ENCODE data around the gene KRT77.

DNA sequence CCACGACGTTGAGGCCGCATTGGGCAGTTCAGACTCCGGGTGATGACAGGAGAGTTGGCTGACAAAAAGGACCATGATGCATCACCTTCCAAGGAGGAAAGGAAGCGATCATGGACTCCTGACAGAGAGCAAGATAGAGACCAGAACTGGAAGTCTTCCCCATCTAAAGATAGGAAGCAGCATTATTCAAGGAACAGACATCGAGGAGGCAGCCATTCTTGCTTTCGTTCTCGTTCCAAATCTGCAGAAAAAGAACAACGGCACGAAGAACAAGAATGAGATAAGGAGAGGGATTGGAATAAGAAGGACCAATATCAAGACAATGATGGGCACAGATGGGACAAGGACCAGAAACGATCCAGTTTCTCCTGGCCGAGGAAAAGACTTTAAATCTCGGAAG, 27.1 kb upstream of the KRT77 start:
- TF ChIP-seq, protein P1, sequence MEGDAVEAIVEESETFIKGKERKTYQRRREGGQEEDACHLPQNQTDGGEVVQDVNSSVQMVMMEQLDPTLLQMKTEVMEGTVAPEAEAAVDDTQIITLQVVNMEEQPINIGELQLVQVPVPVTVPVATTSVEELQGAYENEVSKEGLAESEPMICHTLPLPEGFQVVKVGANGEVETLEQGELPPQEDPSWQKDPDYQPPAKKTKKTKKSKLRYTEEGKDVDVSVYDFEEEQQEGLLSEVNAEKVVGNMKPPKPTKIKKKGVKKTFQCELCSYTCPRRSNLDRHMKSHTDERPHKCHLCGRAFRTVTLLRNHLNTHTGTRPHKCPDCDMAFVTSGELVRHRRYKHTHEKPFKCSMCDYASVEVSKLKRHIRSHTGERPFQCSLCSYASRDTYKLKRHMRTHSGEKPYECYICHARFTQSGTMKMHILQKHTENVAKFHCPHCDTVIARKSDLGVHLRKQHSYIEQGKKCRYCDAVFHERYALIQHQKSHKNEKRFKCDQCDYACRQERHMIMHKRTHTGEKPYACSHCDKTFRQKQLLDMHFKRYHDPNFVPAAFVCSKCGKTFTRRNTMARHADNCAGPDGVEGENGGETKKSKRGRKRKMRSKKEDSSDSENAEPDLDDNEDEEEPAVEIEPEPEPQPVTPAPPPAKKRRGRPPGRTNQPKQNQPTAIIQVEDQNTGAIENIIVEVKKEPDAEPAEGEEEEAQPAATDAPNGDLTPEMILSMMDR (tag by site-specific recombination; IDR thresholded peaks at IDR 0.05), result no peak
- TF ChIP-seq ZNF274 (IDR thresholded peaks at IDR 0.05; ENCODE audit: low read length), result no peak
- TF ChIP-seq ZNF274 (tag by site-specific recombination; IDR thresholded peaks at IDR 0.05; ENCODE audit: borderline replicate concordance), result no peak
- TF ChIP-seq ZNF24 (tag by site-specific recombination; IDR thresholded peaks at IDR 0.05), result no peak
- TF ChIP-seq, protein P2, sequence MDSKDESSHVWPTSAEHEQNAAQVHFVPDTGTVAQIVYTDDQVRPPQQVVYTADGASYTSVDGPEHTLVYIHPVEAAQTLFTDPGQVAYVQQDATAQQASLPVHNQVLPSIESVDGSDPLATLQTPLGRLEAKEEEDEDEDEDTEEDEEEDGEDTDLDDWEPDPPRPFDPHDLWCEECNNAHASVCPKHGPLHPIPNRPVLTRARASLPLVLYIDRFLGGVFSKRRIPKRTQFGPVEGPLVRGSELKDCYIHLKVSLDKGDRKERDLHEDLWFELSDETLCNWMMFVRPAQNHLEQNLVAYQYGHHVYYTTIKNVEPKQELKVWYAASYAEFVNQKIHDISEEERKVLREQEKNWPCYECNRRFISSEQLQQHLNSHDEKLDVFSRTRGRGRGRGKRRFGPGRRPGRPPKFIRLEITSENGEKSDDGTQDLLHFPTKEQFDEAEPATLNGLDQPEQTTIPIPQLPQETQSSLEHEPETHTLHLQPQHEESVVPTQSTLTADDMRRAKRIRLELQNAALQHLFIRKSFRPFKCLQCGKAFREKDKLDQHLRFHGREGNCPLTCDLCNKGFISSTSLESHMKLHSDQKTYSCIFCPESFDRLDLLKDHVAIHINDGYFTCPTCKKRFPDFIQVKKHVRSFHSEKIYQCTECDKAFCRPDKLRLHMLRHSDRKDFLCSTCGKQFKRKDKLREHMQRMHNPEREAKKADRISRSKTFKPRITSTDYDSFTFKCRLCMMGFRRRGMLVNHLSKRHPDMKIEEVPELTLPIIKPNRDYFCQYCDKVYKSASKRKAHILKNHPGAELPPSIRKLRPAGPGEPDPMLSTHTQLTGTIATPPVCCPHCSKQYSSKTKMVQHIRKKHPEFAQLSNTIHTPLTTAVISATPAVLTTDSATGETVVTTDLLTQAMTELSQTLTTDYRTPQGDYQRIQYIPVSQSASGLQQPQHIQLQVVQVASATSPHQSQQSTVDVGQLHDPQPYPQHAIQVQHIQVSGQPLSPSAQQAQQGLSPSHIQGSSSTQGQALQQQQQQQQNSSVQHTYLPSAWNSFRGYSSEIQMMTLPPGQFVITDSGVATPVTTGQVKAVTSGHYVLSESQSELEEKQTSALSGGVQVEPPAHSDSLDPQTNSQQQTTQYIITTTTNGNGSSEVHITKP (tag by site-specific recombination; IDR thresholded peaks at IDR 0.05), result no peak
- no peak for TF ChIP-seq KLF9 (tag by site-specific recombination; IDR thresholded peaks at IDR 0.05; ENCODE audit: low read depth)
- no peak for TF ChIP-seq ZNF664 (tag by site-specific recombination; IDR thresholded peaks at IDR 0.05)
- TF ChIP-seq ZNF571 (tag by site-specific recombination; IDR thresholded peaks at IDR 0.05), result no peak
- no peak for TF ChIP-seq ZFP69B (tag by site-specific recombination; IDR thresholded peaks at IDR 0.05)
- no peak for TF ChIP-seq KLF16 (tag by site-specific recombination; IDR thresholded peaks at IDR 0.05)
- no peak for TF ChIP-seq TCF7L2 (IDR thresholded peaks at IDR 0.05; ENCODE audit: borderline replicate concordance, low read depth, low read length)
- no peak for TF ChIP-seq ZNF341 (tag by site-specific recombination; IDR thresholded peaks at IDR 0.05; ENCODE audit: low read depth)
- no peak for TF ChIP-seq SP7 (tag by site-specific recombination; IDR thresholded peaks at IDR 0.05)
- TF ChIP-seq, protein P3, sequence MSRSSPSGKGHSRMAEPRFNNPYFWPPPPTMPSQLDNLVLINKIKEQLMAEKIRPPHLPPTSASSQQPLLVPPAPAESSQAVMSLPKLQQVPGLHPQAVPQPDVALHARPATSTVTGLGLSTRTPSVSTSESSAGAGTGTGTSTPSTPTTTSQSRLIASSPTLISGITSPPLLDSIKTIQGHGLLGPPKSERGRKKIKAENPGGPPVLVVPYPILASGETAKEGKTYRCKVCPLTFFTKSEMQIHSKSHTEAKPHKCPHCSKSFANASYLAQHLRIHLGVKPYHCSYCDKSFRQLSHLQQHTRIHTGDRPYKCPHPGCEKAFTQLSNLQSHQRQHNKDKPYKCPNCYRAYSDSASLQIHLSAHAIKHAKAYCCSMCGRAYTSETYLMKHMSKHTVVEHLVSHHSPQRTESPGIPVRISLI (tag by site-specific recombination; IDR thresholded peaks at IDR 0.05), result no peak

Measured in HEK293 (cell line).